Osteoblast (primary cell): ENCODE data around the gene ROPN1L. TPM values are rescaled to one million over a fixed set of nuclear protein-coding genes. Genes with fewer than 3 reads are reported as not detected.
A peak's percentile ranks its signal among the peaks of the same experiment; 100 is the strongest.

ENCODE experiments used
- DNase-seq: peaks from one replicate; pipeline ENCODE4 v3.0.0; 2011; ENCODE audit warnings: low spot score, mixed read lengths; ENCODE audit not compliant: insufficient read length; ENCODE audit errors: missing footprints
- H2AFZ ChIP-seq: 2 replicates; pipeline ENCODE4 v1.6.0; 2011; ENCODE audit warnings: mild to moderate bottlenecking, low read length
- H3K27ac ChIP-seq: 2 replicates; pipeline ENCODE4 v1.5.1; 2011; ENCODE audit warnings: mild to moderate bottlenecking, low read depth, low read length, moderate library complexity
- H3K27me3 ChIP-seq: 2 replicates; pipeline ENCODE4 v1.6.0; 2012; ENCODE audit warnings: mild to moderate bottlenecking, control low read depth, inconsistent platforms, low read length, moderate library complexity; ENCODE audit not compliant: insufficient read depth
- H3K36me3 ChIP-seq: 2 replicates; pipeline ENCODE4 v1.5.1; 2011; ENCODE audit warnings: mild to moderate bottlenecking, low read length, control low read depth, moderate library complexity; ENCODE audit not compliant: insufficient read depth
- H3K4me1 ChIP-seq: 2 replicates; pipeline ENCODE4 v1.5.1; 2011; ENCODE audit warnings: mild to moderate bottlenecking, low read length, control low read depth, moderate library complexity; ENCODE audit not compliant: insufficient read depth
- H3K4me2 ChIP-seq: 2 replicates; pipeline ENCODE4 v1.6.0; 2011; ENCODE audit warnings: mild to moderate bottlenecking, low read length; ENCODE audit not compliant: insufficient read depth
- H3K4me3 ChIP-seq: fragments of 200-600 bp; sonication (generic); 3 replicates; pipeline ENCODE4 v1.5.1; 2012; ENCODE audit warnings: mild to moderate bottlenecking, low read length, inconsistent platforms; ENCODE audit not compliant: insufficient read depth
- H3K79me2 ChIP-seq: 2 replicates; pipeline ENCODE4 v1.6.0; 2012; ENCODE audit warnings: mild to moderate bottlenecking, low read length, control low read depth, inconsistent platforms; ENCODE audit not compliant: insufficient read depth
- H3K9me3 ChIP-seq: 2 replicates; pipeline ENCODE4 v1.5.1; 2011; ENCODE audit warnings: low read depth, low read length, control low read depth
- H4K20me1 ChIP-seq: 2 replicates; pipeline ENCODE4 v1.6.0; 2012; ENCODE audit warnings: mild to moderate bottlenecking, low read length, control low read depth; ENCODE audit not compliant: insufficient read depth
- total RNA-seq: library from RNA; depleted of rRNA; stranded (reverse); fragments of >200 nt; gene quantifications from 2 replicates; pipeline ENCODE4 v1.2.3, GENCODE V29; 2012
- TF ChIP-seq, protein P1 (sequence below): IDR thresholded peaks from 2 replicates; pipeline ENCODE4 v1.5.1; 2011; ENCODE audit warnings: mild to moderate bottlenecking, low read depth, low read length, moderate library complexity; ENCODE audit errors: extremely low read depth

Gene ROPN1L
- total RNA-seq, 1 donor = 0.72 TPM

DNA sequence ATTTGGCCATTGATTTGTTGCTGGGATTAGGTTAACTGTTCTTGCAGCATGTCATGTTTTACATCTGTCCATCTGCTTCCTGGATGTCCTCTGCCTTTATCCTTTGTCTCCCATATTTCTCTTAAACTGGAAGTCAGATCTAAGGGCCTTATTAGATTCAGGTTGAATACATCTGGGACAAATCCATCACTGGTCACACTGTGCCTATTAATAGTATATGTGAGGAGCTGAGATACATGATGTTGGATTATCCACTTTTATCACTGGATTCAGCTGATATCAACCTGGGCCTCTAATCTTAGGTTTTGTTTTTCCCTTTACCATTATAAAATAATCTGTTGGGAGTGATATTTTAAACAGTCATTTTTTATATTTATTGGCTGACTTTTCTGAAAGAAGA lies 41.8 kb upstream of the ROPN1L start:
- peaks cover 13% of the 10 kb centered on the region for H3K79me2 ChIP-seq
- TF ChIP-seq, protein P1, sequence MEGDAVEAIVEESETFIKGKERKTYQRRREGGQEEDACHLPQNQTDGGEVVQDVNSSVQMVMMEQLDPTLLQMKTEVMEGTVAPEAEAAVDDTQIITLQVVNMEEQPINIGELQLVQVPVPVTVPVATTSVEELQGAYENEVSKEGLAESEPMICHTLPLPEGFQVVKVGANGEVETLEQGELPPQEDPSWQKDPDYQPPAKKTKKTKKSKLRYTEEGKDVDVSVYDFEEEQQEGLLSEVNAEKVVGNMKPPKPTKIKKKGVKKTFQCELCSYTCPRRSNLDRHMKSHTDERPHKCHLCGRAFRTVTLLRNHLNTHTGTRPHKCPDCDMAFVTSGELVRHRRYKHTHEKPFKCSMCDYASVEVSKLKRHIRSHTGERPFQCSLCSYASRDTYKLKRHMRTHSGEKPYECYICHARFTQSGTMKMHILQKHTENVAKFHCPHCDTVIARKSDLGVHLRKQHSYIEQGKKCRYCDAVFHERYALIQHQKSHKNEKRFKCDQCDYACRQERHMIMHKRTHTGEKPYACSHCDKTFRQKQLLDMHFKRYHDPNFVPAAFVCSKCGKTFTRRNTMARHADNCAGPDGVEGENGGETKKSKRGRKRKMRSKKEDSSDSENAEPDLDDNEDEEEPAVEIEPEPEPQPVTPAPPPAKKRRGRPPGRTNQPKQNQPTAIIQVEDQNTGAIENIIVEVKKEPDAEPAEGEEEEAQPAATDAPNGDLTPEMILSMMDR = no peak
- no peaks in the 10 kb centered on the region for H3K4me1 ChIP-seq
- no peaks in the 10 kb centered on the region for H3K27me3 ChIP-seq
- no peaks in the 10 kb centered on the region for H3K9me3 ChIP-seq
- H3K36me3 ChIP-seq = peaks cover 61% of the 10 kb centered on the region
- H3K4me3 ChIP-seq = no peak overlapping the region
- H4K20me1 ChIP-seq = peaks cover 2% of the 10 kb centered on the region
- H3K27ac ChIP-seq = no peak overlapping the region
- no peak overlapping the region for H3K4me2 ChIP-seq
- H2AFZ ChIP-seq = no peak overlapping the region
- DNase-seq = no peak

DNA sequence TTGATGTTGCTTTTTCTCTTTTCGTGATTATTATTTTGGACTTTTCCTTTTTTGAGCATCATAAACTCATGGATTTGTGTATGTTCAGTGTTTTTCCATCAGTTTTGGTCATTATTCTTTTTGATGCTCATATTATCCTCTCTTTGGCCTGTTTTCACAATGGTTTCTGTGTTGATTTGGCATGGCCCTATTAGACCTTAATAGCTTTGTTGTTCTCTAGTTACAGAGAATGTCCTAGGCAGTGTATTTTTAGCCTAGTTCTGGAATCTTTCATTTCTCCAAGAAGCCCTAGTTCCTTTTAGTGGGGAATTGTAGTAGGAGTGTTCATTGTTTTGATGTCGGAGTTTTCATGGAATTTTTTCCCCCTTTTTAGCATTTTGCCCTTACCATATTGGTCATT lies 41.3 kb upstream of the ROPN1L start:
- H3K36me3 ChIP-seq = peaks cover 61% of the 10 kb centered on the region
- no peak overlapping the region for H3K4me3 ChIP-seq
- H3K4me2 ChIP-seq = no peak overlapping the region
- TF ChIP-seq, protein P1 = no peak
- no peak for DNase-seq
- no peaks in the 10 kb centered on the region for H3K27me3 ChIP-seq
- peaks cover 13% of the 10 kb centered on the region for H3K79me2 ChIP-seq
- peaks cover 2% of the 10 kb centered on the region for H4K20me1 ChIP-seq
- H3K9me3 ChIP-seq = no peaks in the 10 kb centered on the region
- H3K4me1 ChIP-seq = no peaks in the 10 kb centered on the region
- peak overlapping the region; percentile 20 for H3K27ac ChIP-seq
- no peak overlapping the region for H2AFZ ChIP-seq

DNA sequence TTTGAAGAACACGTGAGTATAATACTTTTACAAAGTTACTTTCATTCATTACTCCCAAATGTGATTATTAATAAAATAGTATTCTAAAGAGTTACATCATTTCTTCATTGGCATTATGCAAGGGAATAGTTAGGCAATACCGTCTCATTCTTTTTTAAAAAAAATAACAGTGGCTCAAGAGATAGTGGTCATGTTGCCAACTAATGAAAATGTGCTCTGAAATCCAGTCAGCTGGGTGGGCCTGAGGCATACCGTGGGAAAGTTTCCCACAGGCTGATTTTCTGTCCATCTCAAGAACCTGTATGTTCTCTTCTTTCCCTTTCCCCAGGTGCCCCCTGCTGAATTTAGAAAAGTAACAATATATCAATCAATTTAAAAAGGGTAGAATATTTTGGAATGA lies 40.8 kb upstream of the ROPN1L start:
- Histone ChIP-seq H2AFZ (no peak overlapping the region), H3K4me2 (no peak overlapping the region), H3K36me3 (peaks cover 61% of the 10 kb centered on the region), H3K27ac (peak overlapping the region; percentile 20), H3K9me3 (no peaks in the 10 kb centered on the region), H3K4me1 (no peaks in the 10 kb centered on the region), H4K20me1 (peaks cover 2% of the 10 kb centered on the region), H3K79me2 (peaks cover 10% of the 10 kb centered on the region), H3K27me3 (no peaks in the 10 kb centered on the region), H3K4me3 (no peak overlapping the region)
- TF ChIP-seq, protein P1 = no peak
- no peak for DNase-seq

DNA sequence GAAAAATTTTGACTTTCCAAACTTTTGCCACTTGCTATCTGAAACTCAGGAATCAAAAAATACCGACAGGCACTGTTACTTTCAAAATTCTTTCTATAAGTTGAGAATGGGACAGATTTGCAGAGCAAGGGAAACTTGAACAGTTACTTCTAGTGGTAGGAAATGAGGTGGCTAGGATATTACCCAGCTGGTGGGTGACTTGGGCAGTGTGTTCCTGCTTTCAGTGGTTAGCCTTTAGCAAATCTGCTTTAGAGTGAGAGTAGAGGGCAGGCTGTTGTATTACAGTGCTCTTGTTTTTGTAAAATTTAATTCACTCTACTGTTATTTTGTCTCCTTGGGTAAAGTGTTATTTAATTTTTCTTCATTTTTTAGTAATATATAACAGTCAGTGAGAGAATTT lies 40.2 kb upstream of the ROPN1L start:
- no peak overlapping the region for H3K4me3 ChIP-seq
- no peak for DNase-seq
- peaks cover 8% of the 10 kb centered on the region for H3K79me2 ChIP-seq
- H2AFZ ChIP-seq = no peak overlapping the region
- H3K27me3 ChIP-seq = no peaks in the 10 kb centered on the region
- TF ChIP-seq, protein P1 = no peak
- H3K9me3 ChIP-seq = no peaks in the 10 kb centered on the region
- H3K27ac ChIP-seq = peak overlapping the region; percentile 20
- no peaks in the 10 kb centered on the region for H3K4me1 ChIP-seq
- H4K20me1 ChIP-seq = peaks cover 2% of the 10 kb centered on the region
- no peak overlapping the region for H3K4me2 ChIP-seq
- H3K36me3 ChIP-seq = peaks cover 61% of the 10 kb centered on the region
